HepG2 (cell line): ENCODE results near the gene C14orf119. TPM values are rescaled to one million over a fixed set of nuclear protein-coding genes. Genes with fewer than 3 reads are reported as not detected.
A peak's percentile ranks its signal among the peaks of the same experiment; 100 is the strongest.

Experiments used
- ARNTL ChIP-seq: sonication (generic); formaldehyde crosslinking; IDR thresholded peaks from 2 replicates; pipeline ENCODE4 v1.4.0; 2020; ENCODE audit warnings: mild to moderate bottlenecking, missing genetic modification reagents
- ASH2L ChIP-seq: fragments of 300-600, 200-600 bp; sonication (generic); IDR thresholded peaks from 2 replicates; pipeline ENCODE4 v1.7.0; 2017; ENCODE audit warnings: low read depth, mild to moderate bottlenecking, moderate library complexity, mixed read lengths, low read length; ENCODE audit not compliant: insufficient read length
- BCL3 ChIP-seq: sonication (generic); formaldehyde crosslinking; IDR thresholded peaks from 2 replicates; pipeline ENCODE4 v1.5.1; 2020; ENCODE audit warnings: mild to moderate bottlenecking, missing genetic modification reagents, moderate library complexity
- CBFB ChIP-seq: sonication (generic); formaldehyde crosslinking; IDR thresholded peaks from 2 replicates; pipeline ENCODE4 v1.4.0; 2020; ENCODE audit warnings: missing genetic modification reagents
- CREBL2 ChIP-seq: sonication (generic); formaldehyde crosslinking; IDR thresholded peaks from 2 replicates; pipeline ENCODE4 v1.8.1; 2023; ENCODE audit warnings: missing genetic modification reagents, mild to moderate bottlenecking, borderline replicate concordance
- FLYWCH1 ChIP-seq: sonication (generic); formaldehyde crosslinking; IDR thresholded peaks from 2 replicates; pipeline ENCODE4 v1.8.1; 2023; ENCODE audit warnings: mild to moderate bottlenecking, missing genetic modification reagents
- GABPA ChIP-seq, 2 experiments: IDR thresholded peaks; 2 replicates each; pipeline ENCODE4 v1.6.1; 2011 to 2016; ENCODE audit warnings: low read depth in 2 of 2, low read length in 1 of 2, missing biosample characterization in 1 of 2, missing genetic modification characterization in 1 of 2
- GLI4 ChIP-seq: sonication (generic); formaldehyde crosslinking; IDR thresholded peaks from 2 replicates; pipeline ENCODE4 v1.5.1; 2020; ENCODE audit warnings: missing genetic modification reagents, mild to moderate bottlenecking, moderate library complexity, borderline replicate concordance
- GMEB1 ChIP-seq: sonication (generic); formaldehyde crosslinking; IDR thresholded peaks from 2 replicates; pipeline ENCODE4 v1.5.1; 2020; ENCODE audit warnings: missing genetic modification reagents, mild to moderate bottlenecking, borderline replicate concordance
- MLLT10 ChIP-seq: sonication (generic); formaldehyde crosslinking; IDR thresholded peaks from 2 replicates; pipeline ENCODE4 v1.4.0; 2020; ENCODE audit warnings: missing genetic modification reagents
- MXD1 ChIP-seq: sonication (generic); formaldehyde crosslinking; IDR thresholded peaks from 2 replicates; pipeline ENCODE4 v1.4.0; 2020; ENCODE audit warnings: mild to moderate bottlenecking, missing genetic modification reagents
- PHF5A ChIP-seq: IDR thresholded peaks from one replicate; pipeline ENCODE4 v1.6.1; 2018; ENCODE audit warnings: low read depth, missing genetic modification reagents; ENCODE audit not compliant: unreplicated experiment
- RARA ChIP-seq: IDR thresholded peaks from 2 replicates; pipeline ENCODE4 v1.6.1; 2016; ENCODE audit warnings: missing genetic modification reagents, missing compliant biosample characterization
- SOX5 ChIP-seq: IDR thresholded peaks from 2 replicates; pipeline ENCODE4 v1.6.1; 2016; ENCODE audit warnings: borderline replicate concordance
- ZBTB49 ChIP-seq: sonication (generic); formaldehyde crosslinking; IDR thresholded peaks from 2 replicates; pipeline ENCODE4 v1.4.0; 2020; ENCODE audit warnings: missing genetic modification reagents, borderline replicate concordance
- ZEB1 ChIP-seq: IDR thresholded peaks from 2 replicates; pipeline ENCODE4 v1.6.1; 2012; ENCODE audit warnings: mild to moderate bottlenecking, low read depth, inconsistent platforms; ENCODE audit not compliant: insufficient replicate concordance
- ZNF124 ChIP-seq: sonication (generic); formaldehyde crosslinking; IDR thresholded peaks from 2 replicates; pipeline ENCODE4 v1.4.0; 2020; ENCODE audit warnings: missing genetic modification reagents
- ZNF362 ChIP-seq: sonication (generic); formaldehyde crosslinking; IDR thresholded peaks from 2 replicates; pipeline ENCODE4 v1.4.0; 2020; ENCODE audit warnings: missing genetic modification reagents, mild to moderate bottlenecking, borderline replicate concordance
- ZNF7 ChIP-seq: IDR thresholded peaks from 2 replicates; pipeline ENCODE4 v1.6.1; 2016; ENCODE audit warnings: missing biosample characterization, missing genetic modification reagents
- ZNF841 ChIP-seq: sonication (generic); formaldehyde crosslinking; IDR thresholded peaks from 2 replicates; pipeline ENCODE4 v1.8.1; 2023; ENCODE audit warnings: missing genetic modification reagents, borderline replicate concordance
- polyA plus RNA-seq, 8 experiments: library from polyadenylated mRNA; depleted of rRNA in 3 of 8; stranded (reverse) in 7 of 8; unstranded in 1 of 8; fragments of >200 nt; fragmentation: Illumina TruSeq in 4 of 8; extraction: Trizol in 4 of 8; gene quantifications; 2 replicates each; pipeline versions ENCODE4 v1.2.1 to v1.2.3, GENCODE V29; 2011 to 2016; ENCODE audit warnings: low read depth in 4 of 8, missing spikeins in 1 of 8, mixed read lengths in 1 of 8; ENCODE audit not compliant: insufficient read depth in 1 of 8
- total RNA-seq, 5 experiments: library from RNA; depleted of rRNA; stranded (reverse); fragments of >200 nt; fragmentation: Illumina TruSeq; extraction: Trizol; gene quantifications; 2 replicates each; pipeline ENCODE4 v1.2.3, GENCODE V29; 2016; ENCODE audit warnings: low read depth in 1 of 5

The C14orf119 gene
- total and polyA plus RNA-seq, 2 of the 13 experiments (the other 11 are each of a cell fraction or from before 2014, with no cell fraction given): 117 to 206 TPM

- TF ChIP-seq CREBL2 (CRISPR knock-in tag) (no peak), MLLT10 (CRISPR knock-in tag) (no peak), ZBTB49 (CRISPR knock-in tag) (no peak), GMEB1 (CRISPR knock-in tag) (no peak), CBFB (CRISPR knock-in tag) (no peak; the same call in 1 of the 2 replicates), GLI4 (CRISPR knock-in tag) (no peak), RARA (CRISPR knock-in tag) (0 out of 2 replicates have a peak, but pooled peaks have one; percentile 20), BCL3 (0 out of 2 replicates have a peak, but pooled peaks have one; percentile 6), SOX5 (CRISPR knock-in tag) (peak; percentile 47; the same call in 1 of the 2 replicates), PHF5A (CRISPR knock-in tag) (peak; percentile 92), ZNF362 (CRISPR knock-in tag) (no peak), GABPA (IDR thresholded peaks at IDR 0.05; ENCODE audit: low read depth, low read length) (no peak), GABPA (CRISPR knock-in tag; IDR thresholded peaks at IDR 0.05; ENCODE audit: low read depth) (no peak), ARNTL (CRISPR knock-in tag) (peak; percentile 17; the same call in 1 of the 2 replicates), ZEB1 (no peak), FLYWCH1 (CRISPR knock-in tag) (no peak), ZNF124 (CRISPR knock-in tag) (peak; percentile 90; the same call in 1 of the 2 replicates), ASH2L (peak; percentile 88), ZNF841 (no peak), ZNF7 (no peak), MXD1 (CRISPR knock-in tag) (no peak)
Measured at GRCh38 chr14:23068789-23069412, 26.4 kb upstream of the C14orf119 start (continued).
